GM21515 (cell line): ENCODE results near the gene MAPT.
"Not testable (repeated sequence)": the region's sequence is repeated elsewhere in the genome, so short reads cannot be mapped to it uniquely, and the experiment has no call there.

Experiments used
- ATAC-seq: cut with Tn5 transposase; IDR thresholded peaks from one replicate; pipeline ENCODE4 v1.9.1; 2021; ENCODE audit not compliant: unreplicated experiment

Gene MAPT

GRCh38 chr17:45861165-45861564, 33.2 kb upstream of the MAPT start:
- ATAC-seq: no peak

GRCh38 chr17:45862127-45862526, 32.2 kb upstream of the MAPT start:
- not testable (repeated sequence) for ATAC-seq

- ATAC-seq: no peak
These were observed 30.3 kb upstream of the MAPT start for GRCh38 chr17:45863857-45864654.

- no peak for ATAC-seq
These were observed 27.2 kb upstream of the MAPT start for GRCh38 chr17:45867171-45867570.

GRCh38 chr17:45867702-45868101, 26.7 kb upstream of the MAPT start:
- ATAC-seq: no peak

- no peak for ATAC-seq
These were observed 26.1 kb upstream of the MAPT start for GRCh38 chr17:45868276-45868675.

GRCh38 chr17:45869676-45870341, 24.5 kb upstream of the MAPT start:
- ATAC-seq: no peak

GRCh38 chr17:45870342-45870974, 23.9 kb upstream of the MAPT start:
- ATAC-seq: no peak

GRCh38 chr17:45871718-45872117, 22.6 kb upstream of the MAPT start:
- ATAC-seq: no peak

GRCh38 chr17:45873728-45874127, 20.6 kb upstream of the MAPT start:
- no peak for ATAC-seq

- no peak for ATAC-seq
These were observed 20.2 kb upstream of the MAPT start for GRCh38 chr17:45874151-45874550.

- no peak for ATAC-seq
These were observed 17.8 kb upstream of the MAPT start for GRCh38 chr17:45876539-45876938.

GRCh38 chr17:45877467-45877866, 16.9 kb upstream of the MAPT start:
- no peak for ATAC-seq

- ATAC-seq: no peak
These were observed 11.3 kb upstream of the MAPT start for GRCh38 chr17:45883063-45883462.

- no peak for ATAC-seq
These were observed 7.5 kb upstream of the MAPT start for GRCh38 chr17:45886852-45887251.

GRCh38 chr17:45888392-45888791, 6.0 kb upstream of the MAPT start:
- no peak for ATAC-seq

- ATAC-seq: no peak
These were observed 4.8 kb upstream of the MAPT start for GRCh38 chr17:45889579-45889978.

- ATAC-seq: no peak
These were observed 681 bp upstream of the MAPT start for GRCh38 chr17:45893725-45894021.

- ATAC-seq: no peak
These were observed 1.1 kb downstream of the MAPT start for GRCh38 chr17:45895304-45895968.

GRCh38 chr17:45895969-45896785, 1.8 kb downstream of the MAPT start:
- ATAC-seq: no peak
